ENCODE data around the gene GBP7.

Gene GBP7

GRCh38 chr1:89125240-89125912 is 50.4 kb downstream of the GBP7 start:
- H3K79me2 ChIP-seq (ENCODE audit: insufficient read depth, low read length) = no peaks in the 10 kb centered on the region
- no peaks in the 10 kb centered on the region for H3K9me2 ChIP-seq (replicated peaks; ENCODE audit: low read depth, low read length)
- peak overlapping the region; percentile 8 for H3K9ac ChIP-seq (ENCODE audit: low read depth, low read length, poor library complexity, severe bottlenecking)
- TF ChIP-seq, protein P1, sequence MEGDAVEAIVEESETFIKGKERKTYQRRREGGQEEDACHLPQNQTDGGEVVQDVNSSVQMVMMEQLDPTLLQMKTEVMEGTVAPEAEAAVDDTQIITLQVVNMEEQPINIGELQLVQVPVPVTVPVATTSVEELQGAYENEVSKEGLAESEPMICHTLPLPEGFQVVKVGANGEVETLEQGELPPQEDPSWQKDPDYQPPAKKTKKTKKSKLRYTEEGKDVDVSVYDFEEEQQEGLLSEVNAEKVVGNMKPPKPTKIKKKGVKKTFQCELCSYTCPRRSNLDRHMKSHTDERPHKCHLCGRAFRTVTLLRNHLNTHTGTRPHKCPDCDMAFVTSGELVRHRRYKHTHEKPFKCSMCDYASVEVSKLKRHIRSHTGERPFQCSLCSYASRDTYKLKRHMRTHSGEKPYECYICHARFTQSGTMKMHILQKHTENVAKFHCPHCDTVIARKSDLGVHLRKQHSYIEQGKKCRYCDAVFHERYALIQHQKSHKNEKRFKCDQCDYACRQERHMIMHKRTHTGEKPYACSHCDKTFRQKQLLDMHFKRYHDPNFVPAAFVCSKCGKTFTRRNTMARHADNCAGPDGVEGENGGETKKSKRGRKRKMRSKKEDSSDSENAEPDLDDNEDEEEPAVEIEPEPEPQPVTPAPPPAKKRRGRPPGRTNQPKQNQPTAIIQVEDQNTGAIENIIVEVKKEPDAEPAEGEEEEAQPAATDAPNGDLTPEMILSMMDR (conservative IDR thresholded peaks at IDR 0.05; ENCODE audit: low read length) = no peak
- no peak for TF ChIP-seq EZH2phosphoT487 (IDR thresholded peaks at IDR 0.05; ENCODE audit: borderline replicate concordance)
- peak overlapping the region; percentile 46 for H3K4me3 ChIP-seq (ENCODE audit: low read length, poor library complexity, severe bottlenecking)
- H3K27me3 ChIP-seq (ENCODE audit: insufficient read depth, low read length, poor library complexity, severe bottlenecking) = no peaks in the 10 kb centered on the region
- H3K36me3 ChIP-seq (ENCODE audit: insufficient read depth, low read length) = no peaks in the 10 kb centered on the region
- H3F3A ChIP-seq (ENCODE audit: low read depth) = no peaks in the 10 kb centered on the region
- peak overlapping the region; percentile 31; the same call in 1 of the 2 replicates for H2AFZ ChIP-seq (ENCODE audit: low read length)
- H3K4me2 ChIP-seq (ENCODE audit: low read depth, low read length, poor library complexity, severe bottlenecking) = peak overlapping the region; percentile 62
- H4K20me1 ChIP-seq (ENCODE audit: insufficient read depth, low read length, poor library complexity, severe bottlenecking) = no peaks in the 10 kb centered on the region
- H3K4me1 ChIP-seq (ENCODE audit: insufficient read depth, low read length, poor library complexity, severe bottlenecking) = peaks cover 44% of the 10 kb centered on the region
- no peaks in the 10 kb centered on the region for H3K9me3 ChIP-seq (ENCODE audit: insufficient read depth, low read depth, low read length)

DNA sequence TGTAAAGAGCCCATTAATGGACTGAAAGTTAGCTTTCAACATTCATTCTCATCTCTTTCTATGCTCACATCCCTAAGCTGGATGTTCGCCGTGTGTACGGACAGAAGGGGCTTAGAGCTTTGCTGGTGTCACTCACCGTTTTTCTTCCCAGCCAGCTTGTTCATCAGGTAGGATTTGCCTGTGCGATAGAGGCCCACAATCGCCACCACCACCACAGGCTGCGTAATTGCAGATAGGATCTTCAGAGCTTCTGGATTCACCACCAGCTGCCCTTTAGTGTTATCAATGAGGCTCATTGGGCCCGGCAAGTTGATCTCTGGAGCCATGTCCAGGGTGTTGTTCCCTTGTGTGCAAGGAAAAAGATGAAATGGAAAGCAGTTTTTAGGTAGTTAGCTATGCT is 54.2 kb downstream of the GBP7 start:
- H4K20me1 ChIP-seq (ENCODE audit: insufficient read depth, low read length, poor library complexity, severe bottlenecking) = no peaks in the 10 kb centered on the region

DNA sequence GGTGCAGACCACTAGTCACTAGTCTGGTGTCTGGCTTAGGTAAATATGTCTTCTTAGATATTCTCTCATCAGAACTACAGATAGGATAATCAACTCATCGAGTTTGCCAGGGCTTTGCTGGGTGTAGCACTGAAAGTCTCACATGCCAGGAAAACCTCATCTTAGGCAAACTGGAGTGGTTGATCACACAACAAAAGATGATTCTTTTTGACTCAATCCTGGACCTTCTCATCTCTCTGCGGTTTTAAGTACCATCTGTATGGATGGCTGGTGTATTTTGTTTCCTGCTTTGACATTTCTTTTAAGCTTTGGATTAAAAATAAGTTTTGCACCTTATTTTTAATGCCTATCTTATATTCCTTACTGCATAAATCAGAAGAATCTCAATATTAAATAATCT is 61.1 kb downstream of the GBP7 start:
- no peaks in the 10 kb centered on the region for H4K20me1 ChIP-seq (ENCODE audit: insufficient read depth, low read length, poor library complexity, severe bottlenecking)
- no peaks in the 10 kb centered on the region for H3F3A ChIP-seq (ENCODE audit: low read depth)
- no peaks in the 10 kb centered on the region for H3K79me2 ChIP-seq (ENCODE audit: insufficient read depth, low read length)
- H2AFZ ChIP-seq (ENCODE audit: low read length) = no peak overlapping the region
- no peaks in the 10 kb centered on the region for H3K4me1 ChIP-seq (ENCODE audit: insufficient read depth, low read length, poor library complexity, severe bottlenecking)
- no peaks in the 10 kb centered on the region for H3K27me3 ChIP-seq (ENCODE audit: insufficient read depth, low read length, poor library complexity, severe bottlenecking)
- TF ChIP-seq, protein P1 (conservative IDR thresholded peaks at IDR 0.05; ENCODE audit: low read length) = no peak
- TF ChIP-seq EZH2phosphoT487 (IDR thresholded peaks at IDR 0.05; ENCODE audit: borderline replicate concordance) = no peak
- no peak overlapping the region for H3K4me3 ChIP-seq (ENCODE audit: low read length, poor library complexity, severe bottlenecking)
- no peaks in the 10 kb centered on the region for H3K9me2 ChIP-seq (replicated peaks; ENCODE audit: low read depth, low read length)
- H3K4me2 ChIP-seq (ENCODE audit: low read depth, low read length, poor library complexity, severe bottlenecking) = no peak overlapping the region
- no peaks in the 10 kb centered on the region for H3K36me3 ChIP-seq (ENCODE audit: insufficient read depth, low read length)
- no peak overlapping the region for H3K9ac ChIP-seq (ENCODE audit: low read depth, low read length, poor library complexity, severe bottlenecking)
- H3K9me3 ChIP-seq (ENCODE audit: insufficient read depth, low read depth, low read length) = no peaks in the 10 kb centered on the region

More for the DNA sequence above, 54.2 kb downstream of the GBP7 start:
- H3K9ac ChIP-seq (ENCODE audit: low read depth, low read length, poor library complexity, severe bottlenecking) = no peak overlapping the region
- H2AFZ ChIP-seq (ENCODE audit: low read length) = no peak overlapping the region
- no peaks in the 10 kb centered on the region for H3K79me2 ChIP-seq (ENCODE audit: insufficient read depth, low read length)
- H3K4me3 ChIP-seq (ENCODE audit: low read length, poor library complexity, severe bottlenecking) = no peak overlapping the region
- no peaks in the 10 kb centered on the region for H3K9me2 ChIP-seq (replicated peaks; ENCODE audit: low read depth, low read length)
- H3K36me3 ChIP-seq (ENCODE audit: insufficient read depth, low read length) = no peaks in the 10 kb centered on the region
- H3K27me3 ChIP-seq (ENCODE audit: insufficient read depth, low read length, poor library complexity, severe bottlenecking) = no peaks in the 10 kb centered on the region
- TF ChIP-seq EZH2phosphoT487 (IDR thresholded peaks at IDR 0.05; ENCODE audit: borderline replicate concordance) = no peak
- peaks cover 28% of the 10 kb centered on the region for H3K4me1 ChIP-seq (ENCODE audit: insufficient read depth, low read length, poor library complexity, severe bottlenecking)
- no peak overlapping the region for H3K4me2 ChIP-seq (ENCODE audit: low read depth, low read length, poor library complexity, severe bottlenecking)
- no peaks in the 10 kb centered on the region for H3F3A ChIP-seq (ENCODE audit: low read depth)
- no peaks in the 10 kb centered on the region for H3K9me3 ChIP-seq (ENCODE audit: insufficient read depth, low read depth, low read length)

All from Loucy (cell line).